ENCODE measurements around the gene MID1IP1. TPM values are rescaled to one million over a fixed set of nuclear protein-coding genes. Genes with fewer than 3 reads are reported as not detected.

Gene MID1IP1
- total and polyA plus RNA-seq, 2 experiments from 2014 or later = 25.3 to 80.4 TPM

DNA sequence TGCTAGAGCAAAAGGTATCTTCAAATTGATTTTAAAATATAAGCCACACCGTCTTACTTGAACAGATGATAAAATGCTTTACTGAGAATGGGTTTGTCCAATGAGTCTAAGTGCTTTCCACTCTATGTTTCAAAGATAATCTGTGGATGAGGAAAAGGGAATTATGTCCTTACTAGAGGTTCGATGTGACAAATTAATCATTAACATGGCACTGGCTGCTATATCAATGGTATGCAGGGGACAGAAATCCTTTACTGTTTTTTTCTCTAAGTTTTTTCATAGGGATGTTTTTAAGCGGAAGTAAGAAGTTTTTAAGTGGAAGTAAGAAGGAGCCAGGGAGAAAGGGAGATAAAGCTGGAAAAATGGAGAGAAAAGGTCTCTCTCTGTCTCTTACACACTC is 38.0 kb downstream of the MID1IP1 start:
- DNase-seq (ENCODE audit: low read depth in 1 of 2, low spot score in 1 of 2) = no peak
- Histone ChIP-seq H3K9me3 (ENCODE audit: low read depth) (no peaks in the 10 kb centered on the region), H3K27me3 (no peaks in the 10 kb centered on the region), H3K4me3 (no peak overlapping the region), H3K36me3 (no peaks in the 10 kb centered on the region), H3K27ac (no peak overlapping the region), H3K4me1 (ENCODE audit: low read depth) (no peaks in the 10 kb centered on the region)
- TF ChIP-seq, protein P1, sequence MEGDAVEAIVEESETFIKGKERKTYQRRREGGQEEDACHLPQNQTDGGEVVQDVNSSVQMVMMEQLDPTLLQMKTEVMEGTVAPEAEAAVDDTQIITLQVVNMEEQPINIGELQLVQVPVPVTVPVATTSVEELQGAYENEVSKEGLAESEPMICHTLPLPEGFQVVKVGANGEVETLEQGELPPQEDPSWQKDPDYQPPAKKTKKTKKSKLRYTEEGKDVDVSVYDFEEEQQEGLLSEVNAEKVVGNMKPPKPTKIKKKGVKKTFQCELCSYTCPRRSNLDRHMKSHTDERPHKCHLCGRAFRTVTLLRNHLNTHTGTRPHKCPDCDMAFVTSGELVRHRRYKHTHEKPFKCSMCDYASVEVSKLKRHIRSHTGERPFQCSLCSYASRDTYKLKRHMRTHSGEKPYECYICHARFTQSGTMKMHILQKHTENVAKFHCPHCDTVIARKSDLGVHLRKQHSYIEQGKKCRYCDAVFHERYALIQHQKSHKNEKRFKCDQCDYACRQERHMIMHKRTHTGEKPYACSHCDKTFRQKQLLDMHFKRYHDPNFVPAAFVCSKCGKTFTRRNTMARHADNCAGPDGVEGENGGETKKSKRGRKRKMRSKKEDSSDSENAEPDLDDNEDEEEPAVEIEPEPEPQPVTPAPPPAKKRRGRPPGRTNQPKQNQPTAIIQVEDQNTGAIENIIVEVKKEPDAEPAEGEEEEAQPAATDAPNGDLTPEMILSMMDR (IDR thresholded peaks at IDR 0.05; ENCODE audit: low read depth, low read length) = no peak

DNA sequence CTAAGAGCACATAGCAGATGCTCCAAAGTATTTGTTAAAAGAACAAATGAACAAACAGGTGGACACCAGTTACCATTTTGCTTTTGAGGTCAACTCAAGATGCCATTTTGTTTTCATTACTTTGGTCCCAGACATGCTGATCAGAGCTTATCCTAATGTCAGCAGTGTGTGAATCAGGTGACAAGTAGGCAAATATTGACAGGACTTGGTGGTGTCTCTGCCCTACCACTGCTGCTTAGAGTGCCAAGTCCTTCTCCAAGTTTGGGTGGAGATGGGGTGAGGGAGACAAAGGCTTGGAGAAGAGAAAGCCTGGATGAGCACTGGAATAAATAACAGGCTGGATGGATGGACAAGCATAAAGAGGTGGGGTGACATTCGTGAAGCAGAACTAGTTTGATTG is 38.7 kb downstream of the MID1IP1 start:
- Histone ChIP-seq H3K4me3 (no peak overlapping the region), H3K27ac (no peak overlapping the region), H3K4me1 (ENCODE audit: low read depth) (no peaks in the 10 kb centered on the region), H3K9me3 (ENCODE audit: low read depth) (no peaks in the 10 kb centered on the region), H3K36me3 (no peaks in the 10 kb centered on the region), H3K27me3 (no peaks in the 10 kb centered on the region)
- DNase-seq (ENCODE audit: low read depth in 1 of 2, low spot score in 1 of 2) = no peak
- TF ChIP-seq, protein P1 (IDR thresholded peaks at IDR 0.05; ENCODE audit: low read depth, low read length) = no peak

DNA sequence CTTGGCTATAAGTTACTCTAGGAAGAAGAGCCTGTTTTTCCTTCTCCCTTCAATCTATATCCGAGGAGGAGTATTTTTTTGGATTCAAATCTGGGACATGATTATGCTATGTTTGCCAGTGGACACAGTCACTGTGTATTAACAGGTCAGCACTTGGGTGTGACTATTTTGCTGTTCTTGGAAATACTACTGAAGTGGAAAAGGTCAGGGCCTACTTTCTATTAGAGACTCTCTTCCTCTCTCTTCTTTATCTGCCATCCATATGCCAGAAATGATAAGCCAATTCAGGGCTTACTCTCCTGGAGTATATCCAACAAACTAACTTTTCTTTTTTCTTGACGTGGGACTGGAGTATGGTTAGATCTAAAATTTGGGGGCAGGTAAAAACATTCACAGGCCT is 40.5 kb downstream of the MID1IP1 start:
- Histone ChIP-seq H3K4me1 (ENCODE audit: low read depth) (no peaks in the 10 kb centered on the region), H3K4me3 (no peak overlapping the region), H3K36me3 (no peaks in the 10 kb centered on the region), H3K27ac (no peak overlapping the region), H3K27me3 (no peaks in the 10 kb centered on the region), H3K9me3 (ENCODE audit: low read depth) (no peaks in the 10 kb centered on the region)
- DNase-seq (ENCODE audit: low read depth in 1 of 2, low spot score in 1 of 2) = no peak
- TF ChIP-seq, protein P1 (IDR thresholded peaks at IDR 0.05; ENCODE audit: low read depth, low read length) = no peak

- DNase-seq (ENCODE audit: low read depth in 1 of 2, low spot score in 1 of 2) = no peak
- H3K4me1 ChIP-seq (ENCODE audit: low read depth) = no peaks in the 10 kb centered on the region
- H3K36me3 ChIP-seq = no peaks in the 10 kb centered on the region
- TF ChIP-seq, protein P1 (IDR thresholded peaks at IDR 0.05; ENCODE audit: low read depth, low read length) = no peak
- no peaks in the 10 kb centered on the region for H3K27me3 ChIP-seq
- no peak overlapping the region for H3K27ac ChIP-seq
- no peaks in the 10 kb centered on the region for H3K9me3 ChIP-seq (ENCODE audit: low read depth)
- H3K4me3 ChIP-seq = no peak overlapping the region
Measured at GRCh38 chrX:38845426-38845825, 44.2 kb downstream of the MID1IP1 start.

DNA sequence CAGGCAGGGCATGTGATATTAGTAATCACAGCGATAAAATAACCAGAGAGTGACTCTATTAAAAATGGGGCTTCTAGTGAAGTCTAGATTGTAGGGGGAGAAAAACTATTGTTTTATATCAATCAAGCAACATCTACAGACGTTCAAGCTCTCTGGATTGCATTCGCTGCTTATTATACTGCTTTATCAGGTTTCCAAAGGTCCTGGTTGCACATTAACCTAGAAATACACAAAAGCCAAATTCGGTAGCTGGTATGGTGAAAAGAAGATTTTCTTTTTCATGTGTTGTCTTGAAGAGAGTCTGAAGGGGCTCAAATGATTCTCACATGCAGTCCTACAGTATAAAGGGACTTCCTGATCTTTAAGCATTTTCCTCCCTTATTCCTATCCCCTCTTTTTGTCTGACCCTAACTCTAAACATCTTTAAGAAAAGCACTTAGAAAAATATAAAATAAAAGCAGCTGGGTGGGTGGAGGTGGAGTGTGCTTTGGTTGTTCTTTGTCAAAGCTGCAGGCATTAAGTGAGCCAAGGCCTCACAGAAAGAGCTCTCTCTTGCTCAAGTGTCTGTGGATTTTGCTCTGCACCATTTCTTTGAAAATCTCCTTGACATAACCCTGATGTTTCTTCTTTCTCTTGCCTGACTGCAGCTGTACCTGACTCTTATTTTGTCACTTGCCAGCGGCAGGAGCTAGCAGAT is 46.1 kb downstream of the MID1IP1 start:
- no peaks in the 10 kb centered on the region for H3K9me3 ChIP-seq (ENCODE audit: low read depth)
- no peak for DNase-seq (ENCODE audit: low read depth in 1 of 2, low spot score in 1 of 2)
- no peaks in the 10 kb centered on the region for H3K27me3 ChIP-seq
- no peak overlapping the region for H3K4me3 ChIP-seq
- H3K27ac ChIP-seq = no peak overlapping the region
- TF ChIP-seq, protein P1 (IDR thresholded peaks at IDR 0.05; ENCODE audit: low read depth, low read length) = no peak
- H3K36me3 ChIP-seq = no peaks in the 10 kb centered on the region
- no peaks in the 10 kb centered on the region for H3K4me1 ChIP-seq (ENCODE audit: low read depth)

Measured in cardiac muscle cell (in vitro differentiated cells and primary cell).